Heart right ventricle (tissue), 16 donors: ENCODE measurements around the gene TNFAIP2. TPM values are rescaled to one million over a fixed set of nuclear protein-coding genes. Genes with fewer than 3 reads are reported as not detected.
A peak's percentile ranks its signal among the peaks of the same experiment; 100 is the strongest.
"Not testable (repeated sequence)": the region's sequence is repeated elsewhere in the genome, so short reads cannot be mapped to it uniquely, and the experiment has no call there.

Experiments used
- ATAC-seq, 8 donors: fragments of 200-7000 bp; cut with Tn5 transposase; one replicate each; pipeline ENCODE4 v1.9.1; 2020; ENCODE audit warnings: mild to moderate bottlenecking in 8 of 8, moderate library complexity in 8 of 8, moderate number of reproducible peaks in 1 of 8
- DNase-seq, 2 donors: peaks; one replicate each; pipeline ENCODE4 v3.0.0-alpha.2; 2020
- H3K27ac ChIP-seq, 10 donors: fragments of 200-600 bp; sonication (generic) in 2 of 10; one replicate each; pipeline versions ENCODE4 v1.5.0 to v1.8.0; 2020 to 2022; ENCODE audit warnings: mild to moderate bottlenecking in 3 of 10
- H3K27me3 ChIP-seq, 7 donors: fragments of 200-600 bp; one replicate each; pipeline ENCODE4 v1.8.0; 2021 to 2022; ENCODE audit warnings: mild to moderate bottlenecking in 2 of 7
- H3K36me3 ChIP-seq, 9 donors: fragments of 200-600 bp; sonication (generic) in 1 of 9; one replicate each; pipeline versions ENCODE4 v1.5.0 to v1.8.0; 2020 to 2022; ENCODE audit warnings: mild to moderate bottlenecking in 2 of 9
- H3K4me1 ChIP-seq, 9 donors: fragments of 200-600 bp; sonication (generic) in 1 of 9; one replicate each; pipeline versions ENCODE4 v1.5.0 to v1.8.0; 2020 to 2022; ENCODE audit warnings: mild to moderate bottlenecking in 4 of 9
- H3K4me3 ChIP-seq, 10 donors: fragments of 200-600 bp; sonication (generic) in 2 of 10; one replicate each; pipeline versions ENCODE4 v1.5.0 to v1.8.0; 2020 to 2022; ENCODE audit warnings: mild to moderate bottlenecking in 7 of 10, moderate library complexity in 2 of 10
- H3K9me3 ChIP-seq, 11 donors: fragments of 200-600 bp in 10 of 11; sonication (generic) in 2 of 11; one replicate each; pipeline versions ENCODE4 v1.5.0 to v1.8.0; 2013 to 2022; ENCODE audit warnings: mild to moderate bottlenecking in 2 of 11, control low read depth in 1 of 11, moderate library complexity in 1 of 11
- WGBS, 2 donors: extraction: QIAGEN DNeasy Blood & Tissue Kit; methylation state at CpG; one replicate each; pipeline ENCODE4 v1.1.7; 2013; ENCODE audit warnings: inconsistent platforms in 1 of 2; 5-methylcytosine and 5-hydroxymethylcytosine counted together
- intact Hi-C, 10 donors: fragments of 100-400 bp; cut with DNase I; formaldehyde crosslinking; loops; one replicate each; pipeline versions ENCODE4 v1.11.1 to v1.14.2; 2022
- polyA plus RNA-seq, 2 donors: library from polyadenylated mRNA; stranded (reverse); fragments of 200-250 nt; gene quantifications; one replicate each; pipeline ENCODE4 v1.2.3, GENCODE V29; 2013
- total RNA-seq, 10 donors: library from RNA; stranded (reverse); fragmentation: NEBNext Ultra II Directional in 3 of 10; extraction: Animal tissue kit (Norgen Biotek cat#: 25700) in 3 of 10; gene quantifications; one replicate each; pipeline versions ENCODE4 v1.2.1 to v1.2.4, GENCODE V29; 2021 to 2023
- TF ChIP-seq, protein P1 (sequence below), 9 donors: fragments of 200-600 bp; sonication (generic) in 2 of 9; IDR thresholded peaks; one replicate each; pipeline versions ENCODE4 v1.5.0 to v1.8.0; 2021 to 2022; ENCODE audit warnings: antibody characterized with exemption in 9 of 9, mild to moderate bottlenecking in 5 of 9, moderate library complexity in 1 of 9
- donor health status: Arrhythmogenic right ventricular cardiomyopathy.
- donor health status: ischemic (EF 13 %, LVEDD 7.1; RV severe dilation, severe dysfunction).
- donor health status: healthy with polysubstance abuse.
- donor health status: DM: no; HTN: yes; CAD: no.
- donor health status: DM: no; HTN: no; CAD: no.
- donor health status: ischemic (EF 25% LVEDD 6.9; RV normal size, moderate dysfunction).
- donor health status: ischemic (EF 25% LVEDD 5.7; RV mildly dilated, moderate dysfunction).
- donor health status: healthy.
- donor health status: DM: yes; HTN: yes; CAD: no.
- donor health status: Ischemic cardiomyopathy.
- donor health status: ischemic (EF 35%, LVEDD 5.7; RV mildly dilated, moderate dysfunction).
- donor health status: nonischemic (EF 11% LVEDD 7.7; RV severe dilation, severe dysfunction).
- donor health status: DM: yes; HTN: yes; CAD: no.
- donor health status: PGD.
- donor health status: ischemic (EF 29% LVEDD 5.4; RV normal size, mild dysfunction).
- donor health status: nonischemic (EF 23%, LVEDD 6.1; RV moderate dilation, normal function).

The TNFAIP2 gene
- total and polyA plus RNA-seq, 12 donors, result 21.8 to 138 (median 42.0) TPM

DNA sequence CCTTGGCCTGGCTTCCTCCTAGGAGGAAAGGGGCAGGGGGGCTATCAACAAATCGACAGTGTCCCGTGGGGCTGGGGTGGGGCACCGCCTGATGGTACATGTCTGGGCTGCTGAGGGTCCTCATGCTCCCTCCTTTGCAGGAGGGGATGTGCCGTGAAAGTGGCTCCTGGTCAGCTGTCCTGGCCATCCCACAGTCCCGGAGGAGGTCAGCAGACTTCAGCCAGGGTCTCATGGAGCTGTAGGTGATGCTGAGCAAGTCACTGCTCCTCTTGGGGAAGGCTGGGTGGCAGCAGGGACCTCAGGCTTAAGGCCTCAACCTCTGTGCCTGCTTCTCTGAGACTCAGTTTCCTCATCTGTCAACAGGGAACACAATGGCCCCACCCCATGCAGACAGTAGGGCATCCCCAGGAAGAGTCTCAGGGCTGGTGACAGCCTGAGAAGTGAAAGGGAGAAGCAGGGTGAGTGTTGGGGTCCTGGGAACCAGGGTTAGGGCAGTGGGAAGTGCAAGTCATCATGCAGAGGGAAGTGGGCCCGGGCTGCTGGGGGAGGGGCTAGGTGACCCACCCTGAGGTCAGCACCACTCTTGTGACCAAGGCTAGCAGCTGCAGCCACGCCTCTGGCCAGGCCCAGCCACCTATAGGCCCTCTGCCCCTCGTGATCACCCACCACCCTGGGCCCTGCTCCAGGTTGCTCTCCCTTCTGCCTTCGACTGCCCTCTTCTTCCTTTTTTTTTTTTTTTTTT lies 4.4 kb upstream of the TNFAIP2 start:
- ATAC-seq (peak in 5 of 8 donors; percentile 3 to 21 (median 7)), DNase-seq (peak; percentile 67 to 77)
- Histone ChIP-seq H3K4me3 (no peak overlapping the region), H3K9me3 (no peaks in the 10 kb centered on the region), H3K36me3 (no peaks in the 10 kb centered on the region), H3K27ac (peak overlapping the region; percentile 3 to 99 (median 73)), H3K27me3 (peaks cover 0 to 6% (median 0%) of the 10 kb centered on the region in 7 donors), H3K4me1 (peaks cover 11 to 87% (median 57%) of the 10 kb centered on the region in 9 donors)
- intact Hi-C loops, result no loop called here
- WGBS, 2 donors, result 68 to 69% methylated on average over 8 to 9 of the region's 9 CpGs
- TF ChIP-seq, protein P1, sequence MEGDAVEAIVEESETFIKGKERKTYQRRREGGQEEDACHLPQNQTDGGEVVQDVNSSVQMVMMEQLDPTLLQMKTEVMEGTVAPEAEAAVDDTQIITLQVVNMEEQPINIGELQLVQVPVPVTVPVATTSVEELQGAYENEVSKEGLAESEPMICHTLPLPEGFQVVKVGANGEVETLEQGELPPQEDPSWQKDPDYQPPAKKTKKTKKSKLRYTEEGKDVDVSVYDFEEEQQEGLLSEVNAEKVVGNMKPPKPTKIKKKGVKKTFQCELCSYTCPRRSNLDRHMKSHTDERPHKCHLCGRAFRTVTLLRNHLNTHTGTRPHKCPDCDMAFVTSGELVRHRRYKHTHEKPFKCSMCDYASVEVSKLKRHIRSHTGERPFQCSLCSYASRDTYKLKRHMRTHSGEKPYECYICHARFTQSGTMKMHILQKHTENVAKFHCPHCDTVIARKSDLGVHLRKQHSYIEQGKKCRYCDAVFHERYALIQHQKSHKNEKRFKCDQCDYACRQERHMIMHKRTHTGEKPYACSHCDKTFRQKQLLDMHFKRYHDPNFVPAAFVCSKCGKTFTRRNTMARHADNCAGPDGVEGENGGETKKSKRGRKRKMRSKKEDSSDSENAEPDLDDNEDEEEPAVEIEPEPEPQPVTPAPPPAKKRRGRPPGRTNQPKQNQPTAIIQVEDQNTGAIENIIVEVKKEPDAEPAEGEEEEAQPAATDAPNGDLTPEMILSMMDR (IDR thresholded peaks at IDR 0.05), result no peak

DNA sequence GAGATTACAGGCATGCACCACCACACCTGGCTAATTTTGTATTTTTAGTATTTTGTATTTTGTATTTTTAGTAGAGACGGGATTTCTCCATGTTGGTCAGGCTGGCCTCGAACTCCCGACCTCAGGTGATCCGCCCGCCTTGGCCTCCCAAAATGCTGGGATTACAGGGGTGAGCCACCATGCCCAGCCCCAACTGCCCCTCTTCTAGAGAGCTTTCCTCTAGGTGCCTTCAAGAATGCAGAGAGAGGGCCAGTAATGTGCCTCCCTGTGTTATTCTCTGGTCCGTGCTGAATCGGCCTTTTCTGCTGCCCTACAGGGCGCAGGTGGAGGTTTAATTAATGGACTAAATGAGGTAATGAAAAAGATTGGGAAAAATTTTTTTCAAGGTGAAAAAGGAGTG lies 3.7 kb upstream of the TNFAIP2 start:
- Histone ChIP-seq H3K4me1 (peaks cover 18 to 87% (median 64%) of the 10 kb centered on the region in 9 donors), H3K27ac (peak overlapping the region in 8 of 10 donors; percentile 1 to 99 (median 74))
- intact Hi-C loops, H3K4me3 ChIP-seq, H3K9me3 ChIP-seq, H3K27me3 ChIP-seq, DNase-seq, H3K36me3 ChIP-seq, ATAC-seq: not testable (repeated sequence)
- WGBS, 2 donors, result 94 to 97% methylated on average over 8 of the region's 8 CpGs

DNA sequence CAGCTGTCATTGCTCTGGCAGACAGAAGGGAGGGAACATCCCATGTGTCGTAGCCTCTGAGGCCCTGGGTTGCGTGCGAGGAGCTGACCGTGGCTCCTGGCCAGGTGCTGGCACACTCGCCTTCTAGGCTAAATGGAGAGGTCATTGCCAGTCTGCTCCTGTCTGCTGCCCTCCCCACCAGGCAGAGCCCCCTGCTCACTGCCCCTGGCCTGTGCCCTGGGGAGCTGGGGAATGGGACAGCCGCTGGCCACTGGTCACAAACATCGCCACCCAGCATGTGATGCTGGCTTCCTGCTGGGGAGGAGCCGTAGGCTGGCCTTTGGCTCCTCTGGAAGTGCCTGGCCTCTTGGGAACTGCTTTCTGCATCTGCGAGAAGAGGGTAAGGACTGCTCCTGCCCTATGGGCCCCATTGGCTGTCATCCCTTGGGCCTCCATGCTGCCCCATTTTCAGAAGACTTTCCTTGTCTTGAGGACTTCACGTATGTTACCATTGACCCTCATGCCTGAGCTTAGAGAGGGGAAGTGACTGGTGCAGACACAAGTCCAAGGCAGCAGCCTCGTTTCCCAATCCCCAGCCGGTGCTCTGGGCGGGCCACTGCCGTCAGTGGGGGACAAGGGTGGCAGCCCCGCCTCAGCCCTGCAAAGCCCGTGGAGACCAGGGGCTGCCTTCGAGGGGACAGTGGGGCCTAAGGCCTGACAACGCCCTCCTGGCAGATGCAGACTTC lies 2.0 kb upstream of the TNFAIP2 start:
- intact Hi-C loops, result loop anchor here in 1 of 10 donors (5.0 kb wide), 1 partner anchor 44 kb away; no protein-coding TSS in a partner anchor
- TF ChIP-seq, protein P1 (IDR thresholded peaks at IDR 0.05), result no peak
- peak; percentile 69 to 76 for DNase-seq
- Histone ChIP-seq H3K4me3 (peak overlapping the region in 7 of 10 donors; percentile 7 to 95 (median 86)), H3K36me3 (peaks cover 0 to 6% (median 0%) of the 10 kb centered on the region in 9 donors), H3K27ac (peak overlapping the region; percentile 41 to 99 (median 97)), H3K9me3 (no peaks in the 10 kb centered on the region), H3K27me3 (peaks cover 0 to 6% (median 0%) of the 10 kb centered on the region in 7 donors), H3K4me1 (peaks cover 23 to 89% (median 72%) of the 10 kb centered on the region in 9 donors)
- peak; percentile 1 to 34 (median 22) for ATAC-seq
- WGBS, 2 donors, result 20 to 38% methylated on average over 18 of the region's 18 CpGs

DNA sequence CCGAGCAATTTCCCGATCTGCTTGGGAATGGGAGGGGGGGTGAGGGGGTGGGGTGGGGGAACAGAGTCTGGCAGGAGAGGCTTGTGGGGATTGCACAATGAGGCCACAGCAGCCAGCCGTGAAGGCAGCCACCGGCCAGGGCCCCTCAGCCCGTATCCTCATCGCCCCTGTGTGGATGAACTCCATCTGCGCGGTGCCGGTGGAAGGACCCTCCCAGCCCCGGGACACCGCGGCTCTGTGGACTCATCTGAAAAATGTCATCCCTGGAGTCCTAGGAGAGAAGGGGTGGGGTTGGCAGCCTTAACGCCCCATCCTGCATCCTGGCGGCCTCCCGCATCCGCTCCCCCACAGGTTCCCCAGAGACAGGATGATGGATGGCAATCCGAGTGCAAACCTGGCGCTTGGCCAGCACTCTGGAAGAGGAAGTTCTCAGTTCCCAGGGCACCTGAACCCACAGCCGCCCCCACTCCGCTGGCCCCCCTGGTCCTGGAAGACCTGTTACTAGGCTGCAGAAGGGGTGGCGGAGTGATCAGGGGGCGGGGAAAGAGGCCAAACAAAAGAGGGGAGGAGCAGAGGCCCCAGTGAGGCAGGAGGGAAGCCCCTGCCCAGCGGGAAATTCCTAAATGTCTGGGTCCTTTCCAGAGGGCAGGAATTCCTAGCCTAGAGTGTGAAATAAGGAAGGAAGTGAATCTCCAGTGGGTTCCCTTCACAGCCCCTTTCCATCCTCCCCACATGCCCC lies 1.2 kb upstream of the TNFAIP2 start:
- Histone ChIP-seq H3K36me3 (peaks cover 0 to 11% (median 0%) of the 10 kb centered on the region in 9 donors), H3K27ac (peak overlapping the region; percentile 64 to 99 (median 97)), H3K4me1 (peaks cover 27 to 93% (median 77%) of the 10 kb centered on the region in 9 donors), H3K27me3 (peaks cover 0 to 6% (median 0%) of the 10 kb centered on the region in 7 donors), H3K9me3 (no peaks in the 10 kb centered on the region), H3K4me3 (peak overlapping the region in 9 of 10 donors; percentile 56 to 95 (median 86))
- 15 to 17% methylated on average over 23 of the region's 23 CpGs for WGBS, 2 donors
- TF ChIP-seq, protein P1 (IDR thresholded peaks at IDR 0.05), result no peak
- intact Hi-C loops, result loop anchor here in 1 of 10 donors (5.0 kb wide), 1 partner anchor 45 kb away; no protein-coding TSS in a partner anchor
- DNase-seq (peak; percentile 88 to 89), ATAC-seq (peak; percentile 24 to 61 (median 54))
